IPS DF 6.9 (cell line): Measurements from ENCODE around the gene ANKAR.

Experiments used
- DNase-seq: peaks from one replicate; pipeline ENCODE4 v3.0.0-alpha.2; 2013; ENCODE audit warnings: low read depth, low spot score
- H3K27ac ChIP-seq: one replicate; pipeline ENCODE4 v1.5.1; 2013; ENCODE audit warnings: low read length, control low read depth
- H3K27me3 ChIP-seq: 2 replicates; pipeline ENCODE4 v1.6.1; 2013; ENCODE audit warnings: mild to moderate bottlenecking, low read length; ENCODE audit not compliant: control insufficient read depth, insufficient read depth
- H3K36me3 ChIP-seq: 2 replicates; pipeline ENCODE4 v1.6.1; 2013; ENCODE audit warnings: low read length; ENCODE audit not compliant: control insufficient read depth, insufficient read depth
- H3K4me1 ChIP-seq: 2 replicates; pipeline ENCODE4 v1.6.1; 2013; ENCODE audit warnings: low read length; ENCODE audit not compliant: control insufficient read depth, insufficient read depth
- H3K4me3 ChIP-seq: 2 replicates; pipeline ENCODE4 v1.5.1; 2013; ENCODE audit warnings: mild to moderate bottlenecking, low read length
- H3K9me3 ChIP-seq: 2 replicates; pipeline ENCODE4 v1.6.1; 2013; ENCODE audit warnings: low read length, inconsistent platforms; ENCODE audit not compliant: control insufficient read depth, insufficient read depth
- WGBS: extraction: QIAGEN DNeasy Blood & Tissue Kit; methylation state at CpG from one replicate; pipeline ENCODE4 v1.1.7; 2013; ENCODE audit warnings: mixed read lengths, missing lambda C conversion rate; ENCODE audit not compliant: insufficient read length, insufficient coverage; 5-methylcytosine and 5-hydroxymethylcytosine counted together

ANKAR gene, protein sequence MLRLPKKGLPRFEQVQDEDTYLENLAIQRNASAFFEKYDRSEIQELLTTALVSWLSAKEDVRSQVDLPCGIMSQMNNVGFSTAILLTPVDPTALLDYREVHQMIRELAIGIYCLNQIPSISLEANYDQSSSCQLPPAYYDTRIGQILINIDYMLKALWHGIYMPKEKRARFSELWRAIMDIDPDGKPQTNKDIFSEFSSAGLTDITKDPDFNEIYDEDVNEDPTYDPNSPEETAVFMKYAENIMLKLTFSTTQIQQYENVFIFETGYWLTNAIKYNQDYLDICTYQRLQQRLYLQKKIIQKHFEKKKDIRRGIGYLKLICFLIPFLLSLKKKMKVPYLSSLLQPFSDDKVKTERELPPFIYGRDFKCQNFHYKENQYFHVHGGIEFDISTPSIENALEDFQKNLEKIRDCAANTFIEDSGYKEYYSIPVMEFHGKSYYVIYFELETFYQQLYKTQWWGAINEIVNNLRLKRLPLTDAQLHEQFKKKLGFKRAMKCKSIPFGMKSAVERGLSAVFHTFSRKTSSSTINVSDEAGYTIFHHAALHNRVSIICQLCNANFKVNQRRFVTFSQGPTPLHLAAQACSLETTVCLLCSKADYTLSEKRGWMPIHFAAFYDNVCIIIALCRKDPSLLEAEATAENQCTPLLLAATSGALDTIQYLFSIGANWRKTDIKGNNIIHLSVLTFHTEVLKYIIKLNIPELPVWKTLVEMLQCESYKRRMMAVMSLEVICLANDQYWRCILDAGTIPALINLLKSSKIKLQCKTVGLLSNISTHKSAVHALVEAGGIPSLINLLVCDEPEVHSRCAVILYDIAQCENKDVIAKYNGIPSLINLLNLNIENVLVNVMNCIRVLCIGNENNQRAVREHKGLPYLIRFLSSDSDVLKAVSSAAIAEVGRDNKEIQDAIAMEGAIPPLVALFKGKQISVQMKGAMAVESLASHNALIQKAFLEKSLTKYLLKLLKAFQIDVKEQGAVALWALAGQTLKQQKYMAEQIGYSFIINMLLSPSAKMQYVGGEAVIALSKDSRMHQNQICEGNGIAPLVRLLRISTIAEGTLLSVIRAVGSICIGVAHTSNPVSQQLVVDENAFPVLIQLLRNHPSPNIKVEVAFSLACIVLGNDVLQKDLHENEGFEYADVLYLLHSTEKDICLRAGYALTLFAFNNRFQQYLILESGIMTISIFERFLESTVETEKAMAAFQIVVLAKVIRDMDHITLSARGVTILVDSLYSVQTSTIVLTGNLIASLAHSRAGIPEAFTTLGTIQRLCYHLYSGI (N-terminal part only)

DNA sequence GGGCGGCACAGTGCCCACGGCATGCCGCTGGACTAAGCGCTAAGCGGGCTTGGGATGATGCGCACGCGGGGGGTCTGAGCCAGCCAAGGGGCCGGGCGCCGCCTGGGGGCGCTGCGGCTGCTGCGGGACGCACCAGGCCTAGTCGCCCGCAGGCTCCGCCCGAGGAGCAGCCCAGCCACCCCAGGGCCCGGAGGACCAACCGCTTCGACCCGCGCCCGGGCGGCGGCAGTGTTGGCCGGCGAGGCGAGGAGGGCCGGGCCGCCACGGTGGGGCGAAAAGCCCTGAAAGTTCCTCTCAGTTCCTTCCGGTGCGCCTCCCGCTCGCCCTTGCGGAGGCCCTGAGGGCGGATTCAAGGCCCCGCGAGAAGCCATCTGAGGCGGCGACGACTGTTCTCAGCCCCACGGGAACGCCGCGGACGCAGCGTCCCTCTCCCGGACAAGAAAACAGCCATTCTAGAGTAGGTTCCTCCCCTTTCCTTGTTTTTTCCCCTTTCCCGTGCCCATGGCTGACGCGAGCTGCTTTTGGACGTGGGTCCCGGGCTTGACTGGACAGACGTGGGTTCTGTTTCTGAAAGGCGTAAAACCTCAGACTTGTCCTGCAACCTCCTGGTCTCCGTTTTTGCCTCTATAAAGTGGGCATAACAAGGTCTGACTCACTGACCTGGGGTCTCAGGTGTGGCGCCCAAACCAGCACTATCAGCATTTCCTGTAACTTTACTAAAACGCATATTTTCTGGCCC lies at the start of gene ANKAR:
Gene ANKAR, plus strand, starts transcription at position 297 of the 739 bp plus-strand sequence. CDS start 1,821 bp downstream, outside the sequence.
- Histone ChIP-seq H3K36me3 (no peaks in the 10 kb centered on the region; the same call in 1 of the 2 replicates), H3K4me1 (no peaks in the 10 kb centered on the region), H3K27me3 (no peaks in the 10 kb centered on the region), H3K27ac (no peak within 1 kb of the TSS), H3K9me3 (no peaks in the 10 kb centered on the region), H3K4me3 (peak within 1 kb of the TSS; percentile 79; the same call in 1 of the 2 replicates)
- WGBS = no CpG with 5 or more reads among the region's 62 CpGs
- peak; percentile 74 for DNase-seq

DNA sequence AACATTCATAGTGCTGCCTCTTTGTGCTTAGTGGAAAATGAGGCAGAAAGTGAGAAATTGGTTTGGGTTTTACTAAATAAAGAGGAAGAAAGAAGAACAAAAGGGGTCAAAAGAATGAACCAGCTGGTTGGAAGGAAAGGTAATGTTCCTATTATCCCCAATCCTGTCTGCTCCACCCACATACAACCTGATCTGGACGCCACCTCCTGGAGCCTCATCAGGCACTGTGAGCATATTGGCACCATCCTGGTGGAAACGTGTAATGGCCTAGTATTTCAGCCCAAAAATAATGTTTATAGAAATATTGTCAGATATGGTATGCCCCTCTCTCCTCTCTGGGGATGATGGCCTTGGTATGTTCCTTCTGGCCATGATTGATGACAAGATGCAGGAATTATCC lies 48.8 kb upstream of the ANKAR start:
- no CpG with 5 or more reads among the region's 2 CpGs for WGBS
- Histone ChIP-seq H3K27me3 (no peaks in the 10 kb centered on the region), H3K4me1 (peaks cover 2% of the 10 kb centered on the region), H3K4me3 (no peak overlapping the region), H3K27ac (no peak overlapping the region), H3K36me3 (no peaks in the 10 kb centered on the region), H3K9me3 (no peaks in the 10 kb centered on the region)
- DNase-seq = no peak

DNA sequence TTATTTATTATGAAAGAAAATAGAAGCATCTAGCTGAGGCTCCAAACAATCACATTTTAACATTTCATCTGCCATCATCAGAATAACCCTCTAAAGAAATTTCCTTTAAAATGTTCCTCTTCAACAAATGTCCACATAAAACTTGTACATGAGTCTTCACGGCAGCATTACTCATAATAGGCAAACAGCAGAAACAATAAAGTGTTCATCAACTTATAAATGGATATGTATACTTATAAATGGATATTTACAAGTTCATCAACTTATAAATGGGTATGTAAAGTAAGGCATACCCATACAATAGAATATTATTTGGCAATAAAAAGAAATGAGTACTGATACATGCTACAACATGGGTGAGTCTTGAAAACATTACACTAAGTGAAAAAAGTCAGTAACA lies 46.7 kb upstream of the ANKAR start:
- no peak for DNase-seq
- no CpG with 5 or more reads among the region's 1 CpG for WGBS
- Histone ChIP-seq H3K9me3 (no peaks in the 10 kb centered on the region), H3K4me1 (peaks cover 2% of the 10 kb centered on the region), H3K27ac (no peak overlapping the region), H3K4me3 (no peak overlapping the region), H3K27me3 (no peaks in the 10 kb centered on the region), H3K36me3 (no peaks in the 10 kb centered on the region)

DNA sequence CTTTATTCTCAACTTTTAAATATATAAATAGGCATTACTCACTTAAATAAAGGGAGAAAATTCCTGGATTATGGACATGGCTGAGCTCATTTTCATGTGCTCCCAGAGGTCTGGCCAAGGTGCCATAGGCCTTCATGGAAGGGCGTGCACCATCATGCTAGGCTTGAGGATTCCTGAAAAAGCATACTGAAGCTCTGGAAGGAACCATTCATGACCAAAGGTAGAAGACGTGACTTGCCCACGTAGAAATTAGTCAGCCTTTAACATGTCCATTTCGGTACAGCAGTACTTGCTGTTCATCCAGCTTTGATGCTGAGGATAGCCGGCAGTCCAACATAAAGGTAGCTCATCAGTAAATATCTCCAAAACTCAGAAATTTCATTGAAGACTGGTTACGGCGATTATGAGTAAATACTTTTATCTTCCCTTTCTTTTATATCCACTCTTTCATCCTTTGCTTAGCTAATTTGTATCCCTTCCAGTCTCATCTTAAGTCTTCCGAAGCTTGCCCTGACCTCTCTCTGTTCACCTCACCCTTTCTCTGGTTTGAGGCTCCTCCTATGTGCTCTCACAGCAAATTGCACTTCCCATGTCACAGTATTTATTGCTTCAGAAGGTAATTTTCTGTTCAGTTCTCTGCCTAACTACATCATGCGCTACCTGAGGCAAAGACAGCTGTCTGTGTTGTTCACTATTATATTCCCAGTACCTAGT lies 45.5 kb upstream of the ANKAR start:
- H3K27me3 ChIP-seq = no peaks in the 10 kb centered on the region
- H3K9me3 ChIP-seq = no peaks in the 10 kb centered on the region
- no peak overlapping the region for H3K4me3 ChIP-seq
- no peaks in the 10 kb centered on the region for H3K36me3 ChIP-seq
- WGBS = no CpG with 5 or more reads among the region's 9 CpGs
- DNase-seq = no peak
- peaks cover 5% of the 10 kb centered on the region for H3K4me1 ChIP-seq
- H3K27ac ChIP-seq = no peak overlapping the region

DNA sequence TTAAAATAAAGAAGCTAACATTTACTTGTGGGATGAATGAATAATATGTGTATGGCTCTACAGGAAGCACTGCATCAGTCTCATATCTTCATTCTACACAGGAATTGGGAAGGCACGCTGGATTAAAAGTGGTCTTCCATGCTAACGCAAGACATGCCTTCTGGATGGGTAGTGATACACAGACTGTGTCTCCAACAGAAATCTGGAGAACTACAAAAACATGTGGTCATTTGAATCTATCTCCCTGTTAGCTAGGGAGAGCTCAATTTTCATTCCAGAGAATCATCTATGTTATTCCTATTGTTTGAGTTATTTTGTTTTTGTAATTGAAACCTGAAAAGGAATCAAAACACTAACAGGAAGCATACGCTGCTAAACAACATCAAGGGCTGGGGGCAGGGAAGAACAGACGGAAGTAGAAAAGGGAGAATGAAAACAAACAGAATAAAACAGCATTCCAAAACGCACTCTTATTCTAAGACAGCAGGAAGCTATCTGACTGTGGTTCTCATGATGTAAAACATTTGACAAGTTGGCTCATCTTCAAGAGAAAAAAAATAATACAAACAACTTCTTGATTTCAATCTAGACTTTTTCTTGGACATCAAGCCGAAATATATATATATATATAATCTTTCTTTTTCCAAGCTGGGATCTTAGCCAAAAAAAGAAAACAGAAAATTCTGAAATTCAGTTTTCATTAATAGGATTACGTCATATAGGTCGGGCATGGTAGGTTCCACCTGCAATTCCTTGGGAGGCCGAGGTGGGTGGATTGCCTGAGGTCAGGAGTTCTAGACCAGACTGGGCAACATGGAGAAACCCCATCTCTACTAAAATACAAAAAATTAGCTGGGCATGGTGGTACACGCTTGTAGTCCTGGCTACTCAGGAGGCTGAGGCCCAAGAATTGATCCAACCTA lies 44.7 kb upstream of the ANKAR start:
- Histone ChIP-seq H3K9me3 (no peaks in the 10 kb centered on the region), H3K4me3 (no peak overlapping the region), H3K27ac (no peak overlapping the region), H3K4me1 (peaks cover 3% of the 10 kb centered on the region), H3K27me3 (no peaks in the 10 kb centered on the region), H3K36me3 (no peaks in the 10 kb centered on the region)
- WGBS = no CpG with 5 or more reads among the region's 10 CpGs
- DNase-seq = no peak

DNA sequence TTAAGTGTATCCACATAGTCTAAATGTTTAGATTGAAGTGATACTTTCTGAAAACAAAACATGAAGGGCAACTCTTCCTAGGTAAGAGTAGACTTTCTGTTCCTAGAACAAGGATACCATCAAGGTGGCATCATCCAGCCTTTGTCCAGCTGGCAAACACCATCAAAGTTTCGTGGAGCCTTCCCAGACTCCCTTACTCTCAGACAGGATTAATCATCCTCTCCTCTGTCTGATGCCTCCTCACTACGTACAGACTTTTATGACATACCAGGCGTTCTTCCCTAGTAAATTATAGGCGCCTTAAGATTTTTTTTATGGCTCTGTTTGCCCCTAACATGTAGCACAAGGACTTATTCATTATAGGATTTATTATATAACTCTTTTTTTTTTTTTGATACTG lies 42.6 kb upstream of the ANKAR start:
- H3K36me3 ChIP-seq = no peaks in the 10 kb centered on the region
- H3K27ac ChIP-seq = no peak overlapping the region
- H3K9me3 ChIP-seq = no peaks in the 10 kb centered on the region
- no peak overlapping the region for H3K4me3 ChIP-seq
- no CpG with 5 or more reads among the region's 4 CpGs for WGBS
- DNase-seq = no peak
- H3K27me3 ChIP-seq = no peaks in the 10 kb centered on the region
- H3K4me1 ChIP-seq = peaks cover 3% of the 10 kb centered on the region

DNA sequence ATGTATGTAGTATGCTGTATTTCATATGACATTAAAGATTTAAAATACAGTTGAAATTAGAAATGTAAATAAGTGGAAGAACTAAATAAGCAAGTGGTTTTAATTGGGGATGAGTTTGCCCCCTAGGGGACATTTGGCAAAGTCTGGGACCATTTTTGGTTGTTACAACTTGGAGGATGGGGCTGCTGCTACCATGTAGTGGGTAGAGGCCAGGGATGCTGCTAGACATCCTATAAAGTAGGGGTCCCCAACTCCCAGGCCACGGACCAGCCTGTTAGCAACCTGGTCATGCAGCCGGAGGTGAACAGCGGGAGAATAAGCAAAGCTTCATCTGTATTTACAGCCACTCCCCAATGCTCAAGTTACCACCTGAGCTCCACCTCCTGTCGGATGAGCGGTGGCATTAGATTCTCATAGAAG lies 41.1 kb upstream of the ANKAR start:
- H3K4me3 ChIP-seq = no peak overlapping the region
- no peak overlapping the region for H3K27ac ChIP-seq
- no CpG with 5 or more reads among the region's 5 CpGs for WGBS
- DNase-seq = no peak
- H3K36me3 ChIP-seq = no peaks in the 10 kb centered on the region
- no peaks in the 10 kb centered on the region for H3K9me3 ChIP-seq
- no peaks in the 10 kb centered on the region for H3K27me3 ChIP-seq
- H3K4me1 ChIP-seq = peaks cover 3% of the 10 kb centered on the region

DNA sequence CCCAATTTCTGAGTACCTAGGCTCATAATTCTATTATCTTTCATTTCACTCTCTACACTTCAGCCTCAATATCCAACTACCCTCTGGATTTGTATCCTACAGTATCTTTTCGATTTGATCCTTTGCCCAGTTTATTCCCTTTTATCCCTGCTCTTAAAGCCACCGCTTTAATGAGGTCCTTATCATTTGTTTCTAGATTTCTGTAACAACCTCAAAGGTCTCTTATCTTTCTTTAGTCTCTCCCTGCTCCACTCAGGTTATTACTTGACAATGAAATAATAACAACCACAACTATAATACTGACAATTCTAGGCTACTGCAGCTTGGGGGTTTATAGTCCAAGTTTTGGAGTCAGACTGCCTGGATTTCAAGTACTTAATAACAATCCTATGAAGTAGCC lies 39.1 kb upstream of the ANKAR start:
- Histone ChIP-seq H3K4me3 (no peak overlapping the region), H3K27ac (no peak overlapping the region), H3K4me1 (peaks cover 3% of the 10 kb centered on the region), H3K9me3 (no peaks in the 10 kb centered on the region), H3K36me3 (no peaks in the 10 kb centered on the region), H3K27me3 (no peaks in the 10 kb centered on the region)
- no peak for DNase-seq
- WGBS = no CpG with 5 or more reads among the region's 2 CpGs
